Mucosa of stomach (tissue), 1 donor: Measurements from ENCODE around the gene PPP3CB.

ENCODE experiments used
- H3K27me3 ChIP-seq: one replicate; pipeline ENCODE4 v1.7.0; 2013; ENCODE audit warnings: mild to moderate bottlenecking, low read length; ENCODE audit not compliant: control insufficient read depth, insufficient read depth
- H3K36me3 ChIP-seq: one replicate; pipeline ENCODE4 v1.7.0; 2013; ENCODE audit warnings: low read length; ENCODE audit not compliant: control insufficient read depth, insufficient read depth
- H3K4me1 ChIP-seq: one replicate; pipeline ENCODE4 v1.7.0; 2013; ENCODE audit warnings: mild to moderate bottlenecking, low read length; ENCODE audit not compliant: control insufficient read depth, insufficient read depth
- H3K4me3 ChIP-seq: one replicate; pipeline ENCODE4 v1.7.0; 2013; ENCODE audit warnings: low read length
- H3K9ac ChIP-seq: one replicate; pipeline ENCODE4 v1.7.0; 2013; ENCODE audit warnings: mild to moderate bottlenecking, low read length, moderate library complexity
- H3K9me3 ChIP-seq: one replicate; pipeline ENCODE4 v1.7.0; 2013; ENCODE audit warnings: mild to moderate bottlenecking, low read length, moderate library complexity; ENCODE audit not compliant: control insufficient read depth
- donor health status: Pancreatic carcinoma.

Gene PPP3CB

DNA sequence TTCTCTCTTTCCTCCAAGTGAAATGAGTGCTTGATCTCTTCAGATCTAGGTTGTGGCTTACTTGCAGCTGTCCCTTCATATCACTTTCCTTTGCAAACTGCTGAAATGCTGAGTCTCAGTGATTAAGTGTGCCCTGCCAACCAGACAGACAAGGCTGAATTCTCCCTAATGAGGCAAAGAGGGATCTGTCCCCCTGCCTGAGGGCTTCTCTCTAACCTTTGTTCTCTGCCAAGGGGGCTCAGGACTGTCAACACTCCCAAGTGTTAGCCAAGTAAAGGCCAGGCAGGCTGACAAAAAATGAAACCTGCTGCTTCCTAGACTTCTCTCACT lies 62.3 kb downstream of the PPP3CB start, which contains the start of gene MSS51:
MSS51 (minus strand) TSS at position 24 of the 330 bp plus-strand sequence. CDS start 5,277 bp downstream, outside the sequence.
- no peaks in the 10 kb centered on the region for H3K4me1 ChIP-seq
- peaks cover 4% of the 10 kb centered on the region for H3K36me3 ChIP-seq

GRCh38 chr10:73432646-73433537 lies 62.9 kb downstream of the PPP3CB start:
- Histone ChIP-seq H3K36me3 (peaks cover 2% of the 10 kb centered on the region), H3K4me3 (no peak overlapping the region), H3K9me3 (no peaks in the 10 kb centered on the region), H3K27me3 (no peaks in the 10 kb centered on the region), H3K4me1 (no peaks in the 10 kb centered on the region), H3K9ac (no peak overlapping the region)

More for the DNA sequence above, 62.3 kb downstream of the PPP3CB start, which contains the start of gene MSS51:
- Histone ChIP-seq H3K9me3 (no peaks in the 10 kb centered on the region), H3K4me3 (no peak within 1 kb of the TSS), H3K27me3 (no peaks in the 10 kb centered on the region), H3K9ac (no peak within 1 kb of the TSS)

DNA sequence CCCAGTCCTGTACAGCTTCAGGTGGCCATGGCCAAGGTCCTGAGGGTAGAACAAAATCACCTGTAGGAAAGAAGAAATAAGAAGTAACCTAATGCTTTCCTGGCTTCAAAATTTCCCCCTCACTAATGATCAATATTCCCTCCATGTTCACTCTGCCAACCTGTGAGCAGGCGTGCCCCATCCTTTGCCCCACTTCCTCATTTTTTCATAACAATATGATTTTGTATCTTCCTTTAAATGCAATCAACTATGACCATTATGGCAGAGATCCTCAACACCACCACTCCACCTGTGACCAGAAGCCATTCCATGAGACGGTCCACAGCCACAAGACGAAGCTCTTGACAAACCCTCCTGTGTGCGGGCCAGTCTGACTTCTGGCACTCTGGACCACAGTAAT lies 69.5 kb downstream of the PPP3CB start:
- H3K4me1 ChIP-seq: no peaks in the 10 kb centered on the region
- no peak overlapping the region for H3K4me3 ChIP-seq
- no peak overlapping the region for H3K9ac ChIP-seq
- H3K27me3 ChIP-seq: no peaks in the 10 kb centered on the region
- H3K36me3 ChIP-seq: no peaks in the 10 kb centered on the region
- no peaks in the 10 kb centered on the region for H3K9me3 ChIP-seq

DNA sequence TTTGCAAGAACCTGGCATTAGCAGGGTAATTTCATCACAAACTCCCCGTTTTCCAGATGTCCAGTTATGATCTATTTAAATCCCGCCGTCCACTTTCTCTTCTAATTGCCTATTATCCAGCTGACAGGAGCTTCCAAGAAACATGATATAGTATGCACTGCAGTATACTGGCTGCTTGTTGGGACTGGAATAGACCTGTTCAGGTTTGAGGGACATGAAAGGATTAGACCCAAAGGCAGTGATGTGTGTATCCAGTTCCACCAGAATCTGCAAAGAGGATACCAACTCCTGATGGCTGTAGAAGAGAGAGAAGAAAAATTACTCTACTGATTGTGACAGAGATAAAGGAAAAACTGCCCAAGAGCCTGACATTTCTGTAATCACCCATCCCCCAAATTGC lies 71.3 kb downstream of the PPP3CB start:
- Histone ChIP-seq H3K9ac (no peak overlapping the region), H3K27me3 (no peaks in the 10 kb centered on the region), H3K4me3 (no peak overlapping the region), H3K9me3 (no peaks in the 10 kb centered on the region), H3K36me3 (no peaks in the 10 kb centered on the region), H3K4me1 (no peaks in the 10 kb centered on the region)

DNA sequence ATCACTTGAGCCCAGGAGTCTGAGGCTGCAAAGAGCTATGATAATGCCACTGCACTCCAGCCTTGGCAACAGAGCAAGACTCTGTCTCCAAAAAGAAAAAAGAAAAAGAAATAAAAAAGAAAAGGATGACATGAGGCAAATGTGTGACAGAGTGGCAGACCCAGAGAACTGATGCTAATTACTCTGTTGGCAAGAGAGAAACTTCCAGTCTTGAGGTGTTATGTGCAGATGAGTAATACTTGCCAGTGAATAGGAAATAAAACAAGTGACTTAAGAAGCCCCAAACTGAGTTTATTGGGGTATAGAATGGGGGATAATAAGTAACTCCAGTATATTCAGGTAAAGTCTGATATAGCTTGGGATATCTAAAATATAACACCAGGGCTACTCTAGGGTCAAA lies 72.5 kb downstream of the PPP3CB start:
- Histone ChIP-seq H3K9me3 (no peaks in the 10 kb centered on the region), H3K4me1 (no peaks in the 10 kb centered on the region), H3K4me3 (no peak overlapping the region), H3K36me3 (no peaks in the 10 kb centered on the region), H3K27me3 (no peaks in the 10 kb centered on the region), H3K9ac (no peak overlapping the region)

DNA sequence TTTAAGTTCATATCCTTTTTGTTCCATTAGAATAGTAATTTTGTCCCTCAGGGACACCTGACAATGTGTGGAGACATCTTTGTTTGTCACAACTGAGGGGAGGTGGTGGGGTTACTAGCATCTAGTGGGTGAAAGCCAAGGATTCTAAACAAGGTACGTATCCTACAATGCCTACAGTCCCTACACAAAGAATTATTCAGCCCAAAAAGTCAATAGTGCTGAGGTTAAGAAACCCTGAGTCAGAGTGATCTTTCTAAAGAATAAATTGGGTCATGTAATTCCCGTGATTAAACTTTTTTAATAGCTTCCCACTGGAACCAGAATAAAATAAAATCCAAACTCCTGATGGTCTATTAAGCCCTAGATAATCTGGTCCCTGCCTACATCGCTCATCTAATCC lies 79.3 kb downstream of the PPP3CB start:
- H3K36me3 ChIP-seq: no peaks in the 10 kb centered on the region
- no peaks in the 10 kb centered on the region for H3K27me3 ChIP-seq
- H3K9me3 ChIP-seq: no peaks in the 10 kb centered on the region
- peaks cover 4% of the 10 kb centered on the region for H3K4me1 ChIP-seq
- no peak overlapping the region for H3K4me3 ChIP-seq
- H3K9ac ChIP-seq: no peak overlapping the region

DNA sequence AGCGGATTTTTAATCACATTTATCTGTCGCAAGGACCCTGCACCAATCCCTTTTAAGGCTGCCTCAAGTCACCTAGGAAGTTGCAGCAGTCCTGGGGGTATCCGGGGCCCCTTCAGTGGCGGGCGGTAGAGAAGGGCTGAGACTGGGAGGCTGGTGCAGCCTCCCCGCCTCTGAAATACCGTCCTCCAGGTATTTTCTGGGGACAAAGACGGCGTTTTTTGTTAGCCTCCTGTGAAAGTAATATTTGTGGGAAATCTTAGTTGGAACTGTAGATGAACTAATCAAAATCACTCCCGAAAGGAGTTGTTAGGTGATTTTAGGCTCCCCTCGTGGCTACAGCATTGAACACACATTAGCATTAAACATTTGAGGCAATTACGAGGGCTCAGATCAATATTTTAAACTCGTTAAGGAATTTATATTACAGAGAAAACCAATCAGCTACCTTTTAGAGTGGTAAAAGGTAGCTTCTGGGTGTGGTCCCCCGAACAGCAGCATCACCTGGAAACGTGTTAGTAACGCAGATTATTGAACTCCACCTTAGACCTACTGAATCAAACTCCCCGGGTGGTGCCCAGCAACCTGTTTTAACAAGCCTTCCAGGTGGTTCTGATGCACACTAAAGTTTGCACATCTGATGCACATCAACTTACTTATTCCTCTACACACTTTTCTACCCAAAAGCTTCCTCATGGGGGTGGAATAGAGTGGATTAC lies 81.4 kb downstream of the PPP3CB start:
- Histone ChIP-seq H3K36me3 (no peaks in the 10 kb centered on the region), H3K9ac (peak overlapping the region; percentile 90), H3K4me3 (peak overlapping the region; percentile 87), H3K4me1 (peaks cover 4% of the 10 kb centered on the region), H3K27me3 (no peaks in the 10 kb centered on the region), H3K9me3 (no peaks in the 10 kb centered on the region)

GRCh38 chr10:73413528-73414229 lies 82.1 kb downstream of the PPP3CB start, which contains the start of gene ANXA7:
ANXA7 (minus strand) TSS chr10:73414058; CDS start chr10:73400856, 13,202 bp downstream.
- Histone ChIP-seq H3K9ac (peak within 1 kb of the TSS; percentile 90), H3K9me3 (no peaks in the 10 kb centered on the region), H3K4me1 (peaks cover 4% of the 10 kb centered on the region), H3K36me3 (no peaks in the 10 kb centered on the region), H3K27me3 (no peaks in the 10 kb centered on the region), H3K4me3 (peak within 1 kb of the TSS; percentile 87)

DNA sequence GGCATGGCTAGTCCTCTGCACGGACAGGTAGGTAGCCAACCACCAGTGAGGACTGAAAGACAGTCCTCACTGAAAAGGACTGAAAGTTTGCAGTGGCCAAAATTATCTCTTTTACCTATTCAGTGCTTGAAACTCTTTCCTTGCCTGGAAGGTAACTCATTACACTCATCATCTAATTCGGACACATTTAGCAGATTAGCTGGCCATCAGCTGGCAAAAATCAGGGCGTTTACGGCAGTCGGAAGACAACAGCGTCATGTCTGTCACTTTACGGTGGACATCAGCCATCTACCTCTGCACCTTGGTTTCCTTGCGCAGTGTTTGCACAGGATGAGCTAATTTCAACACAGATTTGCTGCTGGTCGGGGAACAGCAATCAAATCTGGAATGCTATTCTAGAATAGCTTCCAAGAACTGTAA lies 82.7 kb downstream of the PPP3CB start:
- Histone ChIP-seq H3K9me3 (no peaks in the 10 kb centered on the region), H3K27me3 (no peaks in the 10 kb centered on the region), H3K4me3 (peak overlapping the region; percentile 87), H3K9ac (peak overlapping the region; percentile 90), H3K4me1 (peaks cover 4% of the 10 kb centered on the region), H3K36me3 (no peaks in the 10 kb centered on the region)

- H3K9me3 ChIP-seq: no peaks in the 10 kb centered on the region
- no peak overlapping the region for H3K9ac ChIP-seq
- no peak overlapping the region for H3K4me3 ChIP-seq
- no peaks in the 10 kb centered on the region for H3K27me3 ChIP-seq
- no peaks in the 10 kb centered on the region for H3K36me3 ChIP-seq
- peaks cover 4% of the 10 kb centered on the region for H3K4me1 ChIP-seq
Measured at GRCh38 chr10:73410897-73411296, 84.9 kb downstream of the PPP3CB start.

DNA sequence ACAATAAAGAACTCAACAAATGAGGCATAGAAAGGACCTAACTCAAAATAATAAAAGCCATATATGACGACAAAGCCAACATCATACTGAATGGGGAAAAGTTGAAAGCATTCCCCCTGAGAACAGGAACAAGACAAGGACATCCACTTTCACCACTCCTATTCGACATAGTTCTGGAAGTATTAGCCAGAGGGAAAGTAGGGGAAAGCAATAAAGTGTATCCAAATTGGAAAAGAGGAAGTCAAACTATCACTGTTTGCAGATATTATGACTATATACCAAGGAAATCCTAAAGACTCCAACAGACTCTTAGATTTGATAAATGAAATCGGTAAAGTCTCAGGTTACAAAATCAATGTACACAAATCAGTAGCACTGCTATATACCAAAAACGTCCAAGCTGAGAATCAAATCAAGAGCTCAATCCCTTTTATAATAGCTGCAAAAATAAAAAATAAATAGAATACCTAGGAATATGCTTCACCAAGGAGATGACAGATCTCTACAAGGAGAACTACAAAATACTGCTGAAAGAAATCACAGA lies 86.8 kb downstream of the PPP3CB start:
- Histone ChIP-seq H3K27me3 (no peaks in the 10 kb centered on the region), H3K4me3 (no peak overlapping the region)

More for the DNA sequence above, 86.8 kb downstream of the PPP3CB start:
- Histone ChIP-seq H3K4me1 (peaks cover 4% of the 10 kb centered on the region), H3K9me3 (no peaks in the 10 kb centered on the region), H3K36me3 (no peaks in the 10 kb centered on the region), H3K9ac (no peak overlapping the region)
